K562 treated with DMSO at 1 percent for 48 hours (cell line): ENCODE measurements around the gene RPL35. TPM values are rescaled to one million over a fixed set of nuclear protein-coding genes. Genes with fewer than 3 reads are reported as not detected.

Experiments used
- total RNA-seq: library from RNA; unstranded; fragments of 300-600 nt; gene quantifications from 2 replicates; pipeline ENCODE4 v1.2.3, GENCODE V29; 2022; ENCODE audit warnings: low replicate concordance; ENCODE audit errors: extremely low read depth

The RPL35 gene
- total RNA-seq = 11,571 TPM in 1 of 2 replicates, not detected in the other

GRCh38 chr9:124861342-124862229 is at the start of gene RPL35, which contains the start of gene ARPC5L:
Gene RPL35 (minus strand): TSS chr9:124861957. CDS start chr9:124861912, 45 bp downstream.
Gene ARPC5L (plus strand): TSS chr9:124862130. CDS start chr9:124869291, 7,161 bp downstream.

GRCh38 chr9:124852829-124853531 is 8.8 kb downstream of the RPL35 start, which contains the start of gene WDR38:
Gene WDR38 (plus strand): TSS chr9:124853460. CDS start chr9:124853532, 72 bp downstream.

Other genes starting within 250 kb of the RPL35 start
- not detected in 2 replicates for gene NR6A1, start 90.6 kb downstream of the RPL35 start, total RNA-seq
- not detected in 2 replicates for gene OLFML2A, start 84.8 kb downstream of the RPL35 start, total RNA-seq
- not detected in 2 replicates for gene WDR38, start 8.5 kb downstream of the RPL35 start, total RNA-seq
- gene ARPC5L, start 173 bp upstream of the RPL35 start, total RNA-seq = not detected in 2 replicates
- gene GOLGA1, start 79.1 kb upstream of the RPL35 start, total RNA-seq = not detected in 2 replicates